NCI-H524 treated with DMSO at 0.1 percent for 48 hours (cell line): Measurements from ENCODE around the gene C1QL1.
A peak's percentile ranks its signal among the peaks of the same experiment; 100 is the strongest.

Experiments
- DNase-seq: peaks from one replicate; lab custom pipeline; 2025; lab: John Stamatoyannopoulos, UW

C1QL1 gene

GRCh38 chr17:44968225-44969143 lies at the start of gene C1QL1:
TSS of gene C1QL1 (minus strand) at chr17:44968303. CDS start at chr17:44968048, 255 bp downstream.
- no peak for DNase-seq

GRCh38 chr17:45016823-45017222 lies 48.7 kb upstream of the C1QL1 start:
- DNase-seq: no peak

- DNase-seq: no peak
These were observed 48.1 kb upstream of the C1QL1 start for GRCh38 chr17:45016237-45016636.

GRCh38 chr17:45013021-45013997 lies 45.2 kb upstream of the C1QL1 start:
- DNase-seq: peak; percentile 88

- no peak for DNase-seq
These were observed 43.7 kb upstream of the C1QL1 start for GRCh38 chr17:45011767-45012166.

- DNase-seq: no peak
These were observed 41.8 kb upstream of the C1QL1 start for GRCh38 chr17:45009676-45010467.

- no peak for DNase-seq
These were observed 40.1 kb upstream of the C1QL1 start for GRCh38 chr17:45008216-45008615.

GRCh38 chr17:45006927-45007461 lies 38.9 kb upstream of the C1QL1 start:
- peak; percentile 85 for DNase-seq

- DNase-seq: no peak
These were observed 37.6 kb upstream of the C1QL1 start for GRCh38 chr17:45005700-45006099.

- DNase-seq: no peak
These were observed 36.3 kb upstream of the C1QL1 start for GRCh38 chr17:45004388-45004787.

- no peak for DNase-seq
These were observed 35.8 kb upstream of the C1QL1 start for GRCh38 chr17:45003877-45004276.

GRCh38 chr17:45001310-45001709 lies 33.2 kb upstream of the C1QL1 start:
- no peak for DNase-seq

GRCh38 chr17:44999433-44999832 lies 31.3 kb upstream of the C1QL1 start:
- DNase-seq: no peak

GRCh38 chr17:44998646-44999045 lies 30.5 kb upstream of the C1QL1 start:
- no peak for DNase-seq

GRCh38 chr17:44997733-44998520 lies 29.8 kb upstream of the C1QL1 start:
- peak; percentile 43 for DNase-seq

- no peak for DNase-seq
These were observed 28.2 kb upstream of the C1QL1 start for GRCh38 chr17:44996304-44996703.

- DNase-seq: no peak
These were observed 27.4 kb upstream of the C1QL1 start for GRCh38 chr17:44995436-44996001.

GRCh38 chr17:44992242-44992939 lies 24.3 kb upstream of the C1QL1 start:
- no peak for DNase-seq

- DNase-seq: peak; percentile 63
These were observed 22.9 kb upstream of the C1QL1 start for GRCh38 chr17:44990994-44991393.
